Astrocyte (in vitro differentiated cells and primary cell): ENCODE measurements around the gene SLC6A7. TPM values are rescaled to one million over a fixed set of nuclear protein-coding genes. Genes with fewer than 3 reads are reported as not detected.

Source experiments
- DNase-seq: peaks from one replicate; pipeline ENCODE4 v3.0.0-alpha.2; 2010; ENCODE audit warnings: low read depth
- FAIRE-seq: peaks from 2 replicates; lab custom pipeline; 2011; peaks lifted over from hg19 to GRCh38; lab: Jason Lieb, UNC
- H2AFZ ChIP-seq: 2 replicates; pipeline ENCODE4 v1.6.0; 2012; ENCODE audit warnings: low read depth, low read length, inconsistent platforms
- H3K27ac ChIP-seq: 2 replicates; pipeline ENCODE4 v1.5.1; 2011; ENCODE audit warnings: low read depth, low read length, inconsistent platforms
- H3K27me3 ChIP-seq: 2 replicates; pipeline ENCODE4 v1.6.0; 2011; ENCODE audit warnings: low read length, inconsistent platforms; ENCODE audit not compliant: insufficient read depth
- H3K36me3 ChIP-seq: 2 replicates; pipeline ENCODE4 v1.5.1; 2011; ENCODE audit warnings: low read length, inconsistent platforms; ENCODE audit not compliant: insufficient read depth
- H3K4me1 ChIP-seq: 2 replicates; pipeline ENCODE4 v1.5.1; 2011; ENCODE audit warnings: low read length, inconsistent platforms; ENCODE audit not compliant: insufficient read depth
- H3K4me2 ChIP-seq: 2 replicates; pipeline ENCODE4 v1.6.0; 2012; ENCODE audit warnings: low read length, inconsistent platforms
- H3K4me3 ChIP-seq: 2 replicates; pipeline ENCODE4 v1.5.1; 2011; ENCODE audit warnings: low read depth, mild to moderate bottlenecking, low read length, inconsistent platforms; ENCODE audit not compliant: insufficient read depth
- H3K79me2 ChIP-seq: 2 replicates; pipeline ENCODE4 v1.6.0; 2012; ENCODE audit warnings: mild to moderate bottlenecking, low read length, inconsistent platforms; ENCODE audit not compliant: insufficient read depth
- H3K9ac ChIP-seq: 2 replicates; pipeline ENCODE4 v1.6.0; 2012; ENCODE audit warnings: mild to moderate bottlenecking, low read length, inconsistent platforms
- H3K9me3 ChIP-seq: 2 replicates; pipeline ENCODE4 v1.5.1; 2012; ENCODE audit warnings: low read depth, mild to moderate bottlenecking, low read length, inconsistent platforms; ENCODE audit not compliant: insufficient read depth
- H4K20me1 ChIP-seq: 2 replicates; pipeline ENCODE4 v1.6.0; 2012; ENCODE audit warnings: low read length, inconsistent platforms; ENCODE audit not compliant: insufficient read depth
- H3K27ac Mint-ChIP-seq: one replicate; pipeline ENCODE4 v1.8.0; 2021; ENCODE audit warnings: mild to moderate bottlenecking, mixed read lengths; ENCODE audit not compliant: unreplicated experiment
- H3K27me3 Mint-ChIP-seq: one replicate; pipeline ENCODE4 v1.8.0; 2021; ENCODE audit warnings: low read depth, mixed read lengths; ENCODE audit not compliant: unreplicated experiment
- H3K36me3 Mint-ChIP-seq: one replicate; pipeline ENCODE4 v1.8.0; 2021; ENCODE audit warnings: low read depth, mixed read lengths; ENCODE audit not compliant: unreplicated experiment
- H3K4me1 Mint-ChIP-seq: one replicate; pipeline ENCODE4 v1.8.0; 2021; ENCODE audit warnings: low read depth, mixed read lengths; ENCODE audit not compliant: unreplicated experiment
- H3K4me3 Mint-ChIP-seq: one replicate; pipeline ENCODE4 v1.8.0; 2021; ENCODE audit warnings: mild to moderate bottlenecking, moderate library complexity, mixed read lengths; ENCODE audit not compliant: unreplicated experiment
- H3K9me3 Mint-ChIP-seq: one replicate; pipeline ENCODE4 v1.8.0; 2021; ENCODE audit warnings: mild to moderate bottlenecking, mixed read lengths; ENCODE audit not compliant: unreplicated experiment
- EZH2 ChIP-seq: IDR thresholded peaks from 2 replicates; pipeline ENCODE4 v1.6.1; 2012; ENCODE audit warnings: mild to moderate bottlenecking, low read length, inconsistent platforms; ENCODE audit not compliant: insufficient read depth
- total RNA-seq: library from RNA; stranded (reverse); gene quantifications from 2 replicates; pipeline ENCODE4 v1.2.1, GENCODE V29; 2021
- TF ChIP-seq, protein P1 (sequence below): IDR thresholded peaks from 2 replicates; pipeline ENCODE4 v1.5.1; 2011; ENCODE audit warnings: low read depth, mild to moderate bottlenecking, inconsistent platforms, low read length, moderate library complexity; ENCODE audit not compliant: insufficient read depth

The SLC6A7 gene
- total RNA-seq, 1 donor from 2014 or later, result not detected

DNA sequence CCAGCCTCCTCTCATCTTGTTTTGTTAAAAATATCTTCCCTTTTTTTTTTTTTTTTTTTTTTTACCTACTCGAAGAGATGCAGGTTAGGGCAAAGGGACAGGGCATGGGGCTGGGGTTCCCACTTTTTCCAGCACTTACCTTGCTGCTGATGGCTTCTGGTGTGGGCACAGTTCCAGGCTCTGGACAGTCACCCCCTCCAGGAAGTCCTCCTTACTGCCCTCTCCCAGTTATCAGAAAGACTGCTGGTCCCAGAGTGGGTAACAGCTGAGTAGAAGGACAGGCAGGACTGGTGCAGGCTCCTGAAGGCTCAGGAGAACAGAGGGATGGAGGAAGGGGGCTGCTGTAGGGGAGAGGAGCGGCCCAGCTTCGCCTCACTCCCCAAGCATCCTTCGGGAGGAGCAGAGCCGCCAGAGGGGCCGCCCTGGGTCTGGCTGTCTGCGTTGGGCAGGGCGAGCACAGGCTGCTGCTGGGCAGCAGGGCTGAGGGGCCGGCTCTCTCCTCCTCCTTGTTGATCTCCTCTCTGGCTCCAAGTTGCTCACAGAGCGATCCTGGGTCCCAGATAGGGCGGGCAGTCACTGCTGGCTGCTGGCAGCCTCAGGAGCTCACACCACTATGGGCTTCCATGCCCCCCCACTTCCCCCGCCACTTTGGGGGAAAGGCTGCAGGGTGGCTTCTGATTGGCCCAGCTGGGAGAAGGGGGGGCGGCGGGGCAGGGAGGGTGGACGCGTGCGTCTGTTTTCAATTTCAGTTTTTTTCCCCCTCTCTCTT lies 34.4 kb upstream of the SLC6A7 start, which contains the start of gene PDGFRB:
Gene PDGFRB (minus strand): TSS at position 588 of the 769 bp plus-strand sequence. CDS start 18,798 bp downstream, outside the sequence.
- H3K27me3 ChIP-seq, result no peaks in the 10 kb centered on the region
- H3K79me2 ChIP-seq, result peaks cover 46% of the 10 kb centered on the region
- TF ChIP-seq EZH2, result no peak
- TF ChIP-seq, protein P1, sequence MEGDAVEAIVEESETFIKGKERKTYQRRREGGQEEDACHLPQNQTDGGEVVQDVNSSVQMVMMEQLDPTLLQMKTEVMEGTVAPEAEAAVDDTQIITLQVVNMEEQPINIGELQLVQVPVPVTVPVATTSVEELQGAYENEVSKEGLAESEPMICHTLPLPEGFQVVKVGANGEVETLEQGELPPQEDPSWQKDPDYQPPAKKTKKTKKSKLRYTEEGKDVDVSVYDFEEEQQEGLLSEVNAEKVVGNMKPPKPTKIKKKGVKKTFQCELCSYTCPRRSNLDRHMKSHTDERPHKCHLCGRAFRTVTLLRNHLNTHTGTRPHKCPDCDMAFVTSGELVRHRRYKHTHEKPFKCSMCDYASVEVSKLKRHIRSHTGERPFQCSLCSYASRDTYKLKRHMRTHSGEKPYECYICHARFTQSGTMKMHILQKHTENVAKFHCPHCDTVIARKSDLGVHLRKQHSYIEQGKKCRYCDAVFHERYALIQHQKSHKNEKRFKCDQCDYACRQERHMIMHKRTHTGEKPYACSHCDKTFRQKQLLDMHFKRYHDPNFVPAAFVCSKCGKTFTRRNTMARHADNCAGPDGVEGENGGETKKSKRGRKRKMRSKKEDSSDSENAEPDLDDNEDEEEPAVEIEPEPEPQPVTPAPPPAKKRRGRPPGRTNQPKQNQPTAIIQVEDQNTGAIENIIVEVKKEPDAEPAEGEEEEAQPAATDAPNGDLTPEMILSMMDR, result no peak
- H3K4me3 ChIP-seq, result peak within 1 kb of the TSS; percentile 68
- Mint-ChIP-seq H3K27ac (peak within 1 kb of the TSS; percentile 82), H3K4me3 (peak within 1 kb of the TSS; percentile 89), H3K4me1 (peaks cover 31% of the 10 kb centered on the region), H3K27me3 (no peaks in the 10 kb centered on the region), H3K9me3 (no peaks in the 10 kb centered on the region), H3K36me3 (peaks cover 3% of the 10 kb centered on the region)
- no peak for FAIRE-seq
- peaks cover 25% of the 10 kb centered on the region for H4K20me1 ChIP-seq
- peak; percentile 78 for DNase-seq
- H3K27ac ChIP-seq, result peak within 1 kb of the TSS; percentile 71
- peak within 1 kb of the TSS; percentile 87 for H3K4me2 ChIP-seq
- no peaks in the 10 kb centered on the region for H3K9me3 ChIP-seq
- peak within 1 kb of the TSS; percentile 0 for H2AFZ ChIP-seq
- H3K4me1 ChIP-seq, result peaks cover 64% of the 10 kb centered on the region
- peak within 1 kb of the TSS; percentile 84 for H3K9ac ChIP-seq
- peaks cover 3% of the 10 kb centered on the region for H3K36me3 ChIP-seq

DNA sequence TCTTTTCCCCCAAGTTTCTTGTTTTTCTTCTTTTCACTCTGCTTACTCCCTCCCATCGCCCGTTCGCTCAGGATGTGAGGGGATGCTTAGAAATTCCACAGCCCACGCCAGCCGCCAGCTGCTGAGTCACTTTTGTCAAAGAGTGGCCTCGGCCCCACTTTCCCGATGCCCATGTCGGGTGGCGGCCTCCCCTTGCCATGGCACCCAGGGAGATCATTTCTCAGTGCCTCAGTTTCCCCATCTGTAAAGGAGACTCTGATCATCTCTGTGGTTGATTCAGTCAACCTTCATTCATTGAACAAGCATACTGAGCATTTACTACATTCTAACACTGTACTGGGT lies 33.9 kb upstream of the SLC6A7 start:
- Mint-ChIP-seq H3K4me1 (peaks cover 36% of the 10 kb centered on the region), H3K4me3 (peak overlapping the region; percentile 89), H3K36me3 (no peaks in the 10 kb centered on the region), H3K27me3 (no peaks in the 10 kb centered on the region), H3K27ac (peak overlapping the region; percentile 82), H3K9me3 (no peaks in the 10 kb centered on the region)
- Histone ChIP-seq H3K27ac (peak overlapping the region; percentile 71), H3K9ac (peak overlapping the region; percentile 84), H3K4me3 (peak overlapping the region; percentile 68), H3K79me2 (peaks cover 41% of the 10 kb centered on the region), H3K4me1 (peaks cover 68% of the 10 kb centered on the region), H3K9me3 (no peaks in the 10 kb centered on the region), H3K36me3 (peaks cover 2% of the 10 kb centered on the region), H2AFZ (peak overlapping the region; percentile 0), H3K27me3 (no peaks in the 10 kb centered on the region), H4K20me1 (peaks cover 22% of the 10 kb centered on the region), H3K4me2 (peak overlapping the region; percentile 87)
- FAIRE-seq (no peak), DNase-seq (no peak)
- TF ChIP-seq, protein P1, result no peak
- no peak for TF ChIP-seq EZH2

DNA sequence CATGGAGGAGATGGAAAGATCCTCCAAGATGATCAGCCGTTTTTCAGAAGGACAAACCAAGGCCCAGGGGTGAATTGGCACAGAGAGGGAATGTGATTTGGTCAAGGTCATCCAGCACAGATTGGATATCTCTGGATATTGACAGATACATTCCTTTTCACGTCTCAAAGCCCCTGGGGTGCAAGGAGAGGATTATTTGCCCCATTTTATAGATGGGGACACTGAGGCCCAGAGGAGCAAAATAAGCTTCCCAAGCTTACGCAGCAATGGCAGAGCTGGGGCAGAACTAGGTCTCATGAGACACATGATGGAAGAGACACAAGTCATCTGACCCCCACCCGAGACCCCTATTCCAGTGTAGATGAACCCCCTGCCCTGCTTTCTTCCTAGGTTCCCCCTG lies 33.3 kb upstream of the SLC6A7 start:
- Mint-ChIP-seq H3K36me3 (no peaks in the 10 kb centered on the region), H3K4me1 (peaks cover 36% of the 10 kb centered on the region), H3K27me3 (no peaks in the 10 kb centered on the region)

More for the DNA sequence above, 33.3 kb upstream of the SLC6A7 start:
- Histone ChIP-seq H3K4me2 (peak overlapping the region; percentile 87), H3K79me2 (peaks cover 36% of the 10 kb centered on the region), H3K27ac (peak overlapping the region; percentile 71), H3K9ac (peak overlapping the region; percentile 84), H3K4me3 (no peak overlapping the region), H3K36me3 (no peaks in the 10 kb centered on the region), H3K27me3 (no peaks in the 10 kb centered on the region), H3K4me1 (peaks cover 67% of the 10 kb centered on the region), H4K20me1 (peaks cover 20% of the 10 kb centered on the region), H2AFZ (peak overlapping the region; percentile 0), H3K9me3 (no peaks in the 10 kb centered on the region)
- H3K4me3 Mint-ChIP-seq, result no peak overlapping the region
- TF ChIP-seq, protein P1, result no peak
- TF ChIP-seq EZH2, result no peak
- no peak for DNase-seq
- H3K9me3 Mint-ChIP-seq, result no peaks in the 10 kb centered on the region
- no peak for FAIRE-seq
- peak overlapping the region; percentile 60 for H3K27ac Mint-ChIP-seq
